ENCODE data around the gene AK9.

DNA sequence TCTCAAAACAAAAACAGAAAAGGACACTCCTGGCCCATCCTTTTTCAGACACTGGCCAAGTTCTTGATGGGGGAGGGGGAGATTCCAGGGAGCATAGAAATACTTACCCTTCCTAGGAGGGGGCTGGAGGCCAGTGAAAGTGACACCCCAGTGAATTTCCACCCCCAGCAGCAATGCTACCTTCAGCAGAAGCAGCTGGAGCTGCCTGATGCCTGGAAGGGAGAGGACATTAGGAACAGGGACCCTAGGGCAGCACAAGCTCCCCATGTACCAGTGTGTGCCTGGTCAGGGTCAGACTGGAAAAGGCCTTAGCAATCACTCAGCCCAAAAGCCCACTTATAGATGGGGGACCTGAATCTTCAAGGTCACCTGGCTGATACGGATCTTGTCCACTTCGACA is 237.8 kb downstream of the AK9 start:
- TF ChIP-seq, protein P1, sequence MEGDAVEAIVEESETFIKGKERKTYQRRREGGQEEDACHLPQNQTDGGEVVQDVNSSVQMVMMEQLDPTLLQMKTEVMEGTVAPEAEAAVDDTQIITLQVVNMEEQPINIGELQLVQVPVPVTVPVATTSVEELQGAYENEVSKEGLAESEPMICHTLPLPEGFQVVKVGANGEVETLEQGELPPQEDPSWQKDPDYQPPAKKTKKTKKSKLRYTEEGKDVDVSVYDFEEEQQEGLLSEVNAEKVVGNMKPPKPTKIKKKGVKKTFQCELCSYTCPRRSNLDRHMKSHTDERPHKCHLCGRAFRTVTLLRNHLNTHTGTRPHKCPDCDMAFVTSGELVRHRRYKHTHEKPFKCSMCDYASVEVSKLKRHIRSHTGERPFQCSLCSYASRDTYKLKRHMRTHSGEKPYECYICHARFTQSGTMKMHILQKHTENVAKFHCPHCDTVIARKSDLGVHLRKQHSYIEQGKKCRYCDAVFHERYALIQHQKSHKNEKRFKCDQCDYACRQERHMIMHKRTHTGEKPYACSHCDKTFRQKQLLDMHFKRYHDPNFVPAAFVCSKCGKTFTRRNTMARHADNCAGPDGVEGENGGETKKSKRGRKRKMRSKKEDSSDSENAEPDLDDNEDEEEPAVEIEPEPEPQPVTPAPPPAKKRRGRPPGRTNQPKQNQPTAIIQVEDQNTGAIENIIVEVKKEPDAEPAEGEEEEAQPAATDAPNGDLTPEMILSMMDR (IDR thresholded peaks at IDR 0.05 in 4 of 5, conservative IDR thresholded peaks at IDR 0.05 in 1 of 5): no peak
- TF ChIP-seq POLR2A (IDR thresholded peaks at IDR 0.05): no peak

All from gastrocnemius medialis (tissue), 4 donors.